ENCODE data around the gene APC2.
"Not testable (repeated sequence)": the region's sequence is repeated elsewhere in the genome, so short reads cannot be mapped to it uniquely, and the experiment has no call there.

APC2 gene

GRCh38 chr19:1467490-1468273 lies 17.8 kb downstream of the APC2 start:
- DNase-seq: no peak

DNA sequence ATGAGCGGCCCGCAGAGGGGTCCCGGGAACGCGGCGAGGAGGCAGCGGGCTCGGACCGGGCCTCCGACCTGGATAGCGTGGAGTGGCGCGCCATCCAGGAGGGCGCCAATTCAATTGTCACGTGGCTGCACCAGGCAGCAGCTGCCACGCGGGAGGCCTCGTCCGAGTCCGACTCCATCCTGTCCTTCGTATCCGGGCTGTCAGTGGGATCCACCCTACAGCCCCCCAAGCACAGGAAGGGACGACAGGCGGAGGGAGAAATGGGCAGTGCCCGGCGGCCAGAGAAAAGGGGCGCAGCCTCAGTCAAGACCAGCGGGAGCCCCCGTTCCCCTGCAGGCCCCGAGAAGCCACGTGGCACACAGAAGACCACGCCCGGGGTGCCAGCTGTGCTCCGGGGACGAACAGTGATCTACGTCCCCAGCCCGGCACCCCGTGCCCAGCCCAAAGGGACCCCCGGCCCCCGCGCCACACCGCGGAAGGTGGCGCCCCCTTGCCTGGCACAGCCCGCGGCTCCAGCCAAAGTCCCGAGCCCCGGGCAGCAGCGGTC lies 18.4 kb downstream of the APC2 start:
- no peak for DNase-seq

DNA sequence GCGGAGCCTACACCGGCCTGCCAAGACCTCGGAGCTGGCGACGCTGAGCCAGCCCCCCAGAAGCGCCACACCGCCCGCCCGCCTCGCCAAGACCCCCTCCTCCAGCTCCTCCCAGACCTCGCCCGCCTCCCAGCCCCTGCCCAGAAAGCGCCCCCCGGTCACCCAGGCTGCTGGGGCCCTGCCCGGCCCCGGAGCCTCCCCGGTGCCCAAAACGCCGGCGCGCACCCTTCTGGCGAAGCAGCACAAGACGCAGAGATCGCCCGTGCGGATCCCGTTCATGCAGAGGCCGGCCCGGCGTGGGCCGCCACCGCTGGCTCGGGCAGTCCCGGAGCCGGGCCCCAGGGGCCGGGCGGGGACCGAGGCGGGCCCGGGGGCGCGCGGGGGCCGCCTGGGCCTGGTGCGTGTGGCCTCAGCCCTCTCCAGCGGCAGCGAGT lies 18.9 kb downstream of the APC2 start:
- no peak for DNase-seq

DNA sequence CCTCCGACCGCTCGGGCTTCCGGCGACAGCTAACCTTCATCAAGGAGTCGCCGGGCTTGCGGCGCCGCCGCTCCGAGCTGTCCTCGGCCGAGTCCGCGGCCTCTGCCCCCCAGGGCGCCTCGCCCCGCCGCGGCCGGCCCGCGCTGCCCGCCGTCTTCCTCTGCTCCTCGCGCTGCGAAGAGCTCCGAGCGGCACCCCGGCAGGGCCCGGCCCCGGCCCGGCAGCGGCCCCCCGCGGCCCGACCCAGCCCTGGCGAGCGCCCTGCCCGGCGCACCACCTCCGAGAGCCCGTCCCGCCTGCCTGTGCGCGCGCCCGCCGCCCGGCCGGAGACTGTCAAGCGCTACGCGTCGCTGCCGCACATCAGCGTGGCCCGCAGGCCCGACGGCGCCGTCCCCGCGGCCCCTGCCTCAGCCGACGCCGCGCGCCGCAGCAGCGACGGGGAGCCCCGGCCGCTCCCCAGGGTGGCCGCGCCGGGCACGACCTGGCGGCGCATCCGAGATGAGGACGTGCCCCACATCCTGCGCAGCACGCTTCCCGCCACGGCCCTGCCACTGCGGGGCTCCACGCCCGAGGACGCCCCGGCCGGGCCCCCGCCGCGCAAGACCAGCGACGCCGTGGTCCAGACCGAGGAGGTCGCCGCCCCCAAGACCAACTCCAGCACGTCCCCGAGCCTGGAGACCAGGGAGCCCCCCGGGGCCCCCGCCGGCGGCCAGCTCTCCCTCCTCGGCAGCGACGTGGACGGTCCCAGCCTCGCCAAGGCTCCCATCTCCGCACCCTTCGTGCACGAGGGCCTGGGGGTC lies 19.5 kb downstream of the APC2 start:
- no peak for DNase-seq

GRCh38 chr19:1470055-1470304 lies 20.1 kb downstream of the APC2 start:
- no peak for DNase-seq

GRCh38 chr19:1470305-1471009 lies 20.5 kb downstream of the APC2 start:
- peak; percentile 51 to 71 (median 61) for DNase-seq

GRCh38 chr19:1471010-1471514 lies 21.1 kb downstream of the APC2 start:
- peak in 1 of 5 donors; percentile 38 for DNase-seq

GRCh38 chr19:1471515-1472160 lies 21.7 kb downstream of the APC2 start:
- no peak for DNase-seq

- DNase-seq: no peak
These were observed 22.5 kb downstream of the APC2 start for GRCh38 chr19:1472231-1473084.

GRCh38 chr19:1473085-1473851 lies 23.3 kb downstream of the APC2 start:
- no peak for DNase-seq

DNA sequence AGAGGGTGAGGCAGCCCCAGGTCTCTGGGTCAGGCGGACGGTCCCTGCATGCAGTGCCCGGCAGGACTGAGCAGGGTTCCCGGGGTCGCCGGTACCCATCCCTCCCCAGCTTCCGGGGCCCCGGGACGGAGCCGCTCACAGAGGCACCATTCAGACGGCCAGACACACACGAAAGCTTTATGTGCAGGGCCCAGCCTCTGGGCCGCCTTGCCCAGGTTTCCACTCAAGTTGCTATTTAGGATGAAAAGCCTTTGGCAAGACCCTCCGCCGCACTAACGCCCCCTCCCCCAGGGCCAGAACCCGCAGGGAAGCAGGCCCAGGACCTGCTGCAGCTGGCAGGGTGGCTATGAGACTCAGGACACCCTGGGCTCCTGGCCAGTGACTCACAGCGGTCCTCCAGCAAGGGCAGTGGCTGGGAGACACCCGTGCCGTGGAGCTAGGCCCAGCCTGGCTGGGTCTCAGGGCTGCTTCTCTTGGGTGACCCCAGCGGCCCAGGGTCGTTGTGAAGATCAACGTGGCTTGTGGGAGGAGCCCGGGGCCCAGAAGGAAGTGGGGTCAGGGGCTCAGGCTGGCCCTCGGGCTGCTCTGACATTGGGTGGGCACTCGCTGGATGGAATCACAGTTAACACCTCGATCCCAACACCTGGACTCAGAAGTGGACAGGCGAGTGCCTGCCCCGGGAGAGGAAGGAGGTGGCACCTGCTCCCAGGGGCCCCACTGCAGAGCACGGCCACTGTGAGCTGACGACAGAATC lies 24.3 kb downstream of the APC2 start:
- no peak for DNase-seq

GRCh38 chr19:1474765-1475351 lies 24.9 kb downstream of the APC2 start:
- DNase-seq: no peak

- DNase-seq: no peak
These were observed 26.0 kb downstream of the APC2 start for GRCh38 chr19:1475751-1476437.

DNA sequence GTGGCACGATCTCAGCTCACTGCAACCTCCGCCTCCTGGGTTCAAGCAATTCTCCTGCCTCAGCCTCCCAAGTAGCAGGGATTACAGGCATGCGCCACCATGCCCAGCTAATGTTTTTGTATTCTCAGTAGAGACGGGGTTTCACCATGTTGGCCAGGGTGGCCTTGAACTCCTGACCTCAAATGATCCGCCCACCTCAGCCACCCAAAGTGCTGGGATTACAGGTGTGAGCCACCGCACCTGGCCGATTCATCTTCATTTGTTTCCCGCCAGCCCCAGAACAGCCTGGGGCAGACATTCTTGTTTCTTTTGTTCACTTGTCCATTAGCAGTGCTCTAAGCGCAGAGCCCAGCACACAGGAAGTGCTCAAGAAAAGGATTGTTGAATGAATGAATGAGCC lies 27.1 kb downstream of the APC2 start:
- not testable (repeated sequence) for DNase-seq

DNA sequence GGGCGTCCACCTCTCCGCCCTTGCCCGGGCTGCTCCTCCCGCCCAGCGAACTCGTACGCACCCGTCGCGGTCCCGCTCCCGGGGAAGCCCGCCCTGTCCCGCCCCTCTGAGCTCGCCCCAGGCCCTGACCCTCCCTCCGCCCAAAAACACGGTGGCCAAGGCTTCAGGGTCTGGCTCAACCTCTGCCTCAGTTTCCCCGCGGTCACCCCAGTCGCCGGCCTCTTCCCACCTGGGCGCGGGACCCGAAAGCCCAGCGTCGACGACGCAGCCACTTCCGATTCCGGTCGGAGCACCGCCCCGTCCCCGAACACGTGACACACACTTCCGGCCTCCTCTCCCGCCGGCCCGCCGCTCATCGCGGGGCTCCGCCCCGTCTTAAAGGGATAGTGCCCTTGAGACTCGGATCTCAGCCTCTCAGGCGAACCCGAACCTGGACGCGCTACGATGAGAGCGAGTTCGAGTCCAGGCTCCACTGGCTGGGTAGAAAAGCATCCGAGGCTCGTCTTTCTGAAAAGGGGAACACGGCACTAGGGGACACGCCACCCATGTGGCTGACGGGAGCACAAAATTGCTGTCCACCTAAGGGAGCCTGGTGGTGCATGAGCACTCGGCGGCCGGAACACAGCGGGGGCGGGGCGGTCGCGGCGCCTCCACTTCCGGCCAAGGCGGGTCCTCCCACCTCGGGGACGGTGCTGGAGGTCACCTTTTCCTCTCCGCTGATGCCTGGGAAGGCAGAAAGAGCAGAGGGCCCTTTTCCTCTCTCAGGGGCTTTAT lies 29.2 kb downstream of the APC2 start, which contains the start of gene C19orf25:
C19orf25 (minus strand) TSS at position 282 of the 774 bp plus-strand sequence. CDS start 312 bp downstream, outside the sequence.
- peak; percentile 77 to 96 (median 85) for DNase-seq

- no peak for DNase-seq
These were observed 31.4 kb downstream of the APC2 start for GRCh38 chr19:1481224-1481892.

GRCh38 chr19:1481893-1482360 lies 32.0 kb downstream of the APC2 start:
- DNase-seq: no peak
